GM19351 (cell line): Measurements from ENCODE around the gene AURKAIP1.

Experiments
- ATAC-seq: cut with Tn5 transposase; IDR thresholded peaks from one replicate; pipeline ENCODE4 v1.9.1; 2021; ENCODE audit warnings: mild to moderate bottlenecking, moderate library complexity; ENCODE audit not compliant: unreplicated experiment

The AURKAIP1 gene

DNA sequence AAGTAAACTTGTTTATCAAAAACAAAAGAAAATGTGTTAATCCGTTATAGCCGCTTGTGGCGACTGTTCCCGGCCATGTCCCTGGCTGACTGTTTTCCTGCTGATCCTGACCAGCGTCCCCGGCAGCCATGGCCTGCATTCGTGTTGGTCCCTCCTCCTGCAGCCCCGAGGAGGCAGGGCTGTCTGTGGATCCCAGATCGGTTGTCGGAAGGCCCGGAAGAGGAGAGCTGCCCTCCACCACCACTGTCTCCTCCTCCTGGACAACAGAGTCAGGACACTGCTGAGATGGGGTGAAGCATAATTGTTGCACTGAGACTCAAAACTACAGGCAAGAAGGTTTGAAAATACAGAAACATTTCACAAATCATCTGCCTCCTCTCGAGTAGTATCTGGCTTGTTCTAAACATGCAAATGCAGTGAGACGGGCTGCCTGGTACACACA lies 13.0 kb downstream of the AURKAIP1 start:
- no peak for ATAC-seq

DNA sequence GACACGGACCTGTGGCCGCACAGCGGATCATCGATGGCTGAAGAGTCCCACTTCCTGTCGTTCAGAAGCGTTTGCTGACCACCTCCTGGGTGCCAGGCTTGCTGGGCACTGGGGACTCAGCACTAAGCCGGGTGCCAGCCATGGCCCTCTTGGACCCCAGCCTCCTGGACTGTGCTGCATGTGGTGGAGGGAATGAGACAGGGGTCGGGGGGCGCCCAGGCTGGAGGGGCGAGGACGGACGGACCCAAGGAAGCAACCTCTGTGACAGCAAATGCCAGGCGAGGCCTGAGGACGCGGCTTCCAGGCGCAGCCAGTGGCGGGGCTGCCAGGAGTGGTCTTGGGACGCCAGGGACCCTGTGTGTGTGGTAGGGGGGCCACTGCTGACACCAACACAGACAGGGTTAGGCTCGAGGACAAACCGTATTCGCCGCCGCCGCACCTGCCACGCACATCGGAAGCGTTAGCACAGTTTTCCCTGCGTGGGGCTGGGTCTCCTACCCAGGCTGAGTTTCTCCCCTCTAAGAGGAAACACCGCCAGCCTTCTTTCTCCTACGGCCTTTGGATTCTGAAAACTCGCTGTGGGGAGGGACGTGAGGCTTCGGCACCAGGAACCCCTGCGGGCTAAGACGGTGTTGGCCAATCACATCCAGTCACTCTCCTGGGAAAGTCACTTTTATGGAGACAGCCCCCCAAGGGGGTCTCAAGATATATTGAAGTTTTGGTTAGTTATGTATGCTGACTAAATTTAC lies 13.6 kb downstream of the AURKAIP1 start:
- ATAC-seq: no peak

DNA sequence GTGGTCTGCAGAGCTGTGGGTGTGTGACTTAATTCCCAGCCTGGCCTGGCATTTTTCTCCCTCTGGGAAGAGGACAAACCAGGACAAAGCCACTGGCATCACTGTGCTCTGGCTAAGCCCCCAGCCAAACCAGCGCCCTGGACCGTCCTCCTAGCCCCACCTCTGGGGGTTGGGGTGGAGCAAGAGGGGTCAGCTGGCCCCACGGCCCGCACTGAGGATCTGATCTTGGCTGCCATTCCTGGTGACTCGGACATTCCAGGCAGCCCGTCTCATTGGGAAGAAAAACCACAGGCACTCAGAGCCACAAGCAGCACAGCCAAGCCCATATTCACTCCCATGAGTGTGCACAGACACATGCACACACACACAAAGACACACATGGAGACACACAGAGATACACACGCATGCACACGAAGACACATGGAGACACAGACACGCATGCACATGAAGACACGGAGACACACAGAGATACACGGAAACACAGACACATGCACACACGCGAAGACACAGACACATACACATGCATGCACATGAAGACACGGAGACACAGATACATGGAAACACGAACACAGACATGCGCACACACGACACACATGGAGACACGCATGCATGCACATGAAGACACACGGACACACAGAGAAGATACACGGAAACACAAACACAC lies 14.4 kb downstream of the AURKAIP1 start:
- ATAC-seq: no peak

DNA sequence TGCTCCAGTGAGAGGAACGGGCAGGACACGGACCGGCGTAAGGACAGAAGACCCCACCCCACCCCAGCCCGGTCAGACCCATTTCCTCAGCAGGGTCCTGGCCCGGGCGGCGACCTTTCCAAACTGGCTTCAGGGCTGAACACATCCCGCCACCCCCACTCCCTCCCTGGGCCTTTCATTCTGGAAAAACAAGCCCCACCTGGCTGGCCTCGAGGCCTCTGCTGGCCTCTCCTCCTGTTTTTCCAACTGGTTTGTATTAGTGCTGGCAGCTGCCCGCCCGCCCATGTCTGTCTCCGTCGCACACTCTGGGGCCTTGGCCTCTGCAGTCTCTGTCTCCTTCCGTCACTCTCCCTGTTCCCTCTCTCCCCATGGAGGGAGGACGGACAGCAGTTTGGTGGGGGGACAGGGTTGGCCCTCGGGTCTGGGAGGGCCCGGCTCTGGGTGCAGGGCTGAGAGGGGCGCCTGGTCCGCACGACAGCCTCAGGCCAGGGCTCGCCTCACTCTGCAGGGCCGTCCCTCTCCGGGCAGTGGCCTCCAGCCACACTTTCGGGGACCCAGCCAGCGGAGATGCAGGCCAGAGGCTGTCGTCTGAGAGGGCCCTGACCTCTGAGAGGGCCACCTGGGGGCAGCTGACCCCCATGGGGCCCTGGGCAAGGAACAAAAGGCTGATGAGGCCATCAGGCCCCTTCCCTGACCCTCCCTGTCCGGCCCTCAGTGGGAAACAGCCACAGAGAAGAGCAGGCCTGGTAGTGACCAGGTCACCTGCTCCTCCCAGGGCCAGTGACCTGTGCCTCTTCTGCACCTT lies 15.1 kb downstream of the AURKAIP1 start:
- no peak for ATAC-seq

DNA sequence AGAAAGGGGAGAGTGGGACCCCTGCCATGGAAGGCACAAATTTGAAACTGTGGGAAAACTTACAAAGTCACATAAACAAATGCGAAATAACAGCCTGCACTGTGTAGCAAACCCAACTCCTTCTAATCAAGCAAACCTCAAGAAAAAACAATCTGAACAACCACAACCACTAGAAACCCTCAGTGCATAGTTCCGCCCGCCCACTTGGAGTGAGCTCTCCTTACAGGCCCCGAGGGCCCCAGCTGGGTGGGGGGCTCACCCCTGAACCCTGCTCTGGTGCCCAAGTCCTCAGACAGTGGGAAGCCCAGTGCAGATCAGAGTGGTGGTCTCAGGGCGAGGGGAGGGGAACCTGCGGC lies 15.7 kb downstream of the AURKAIP1 start:
- no peak for ATAC-seq

DNA sequence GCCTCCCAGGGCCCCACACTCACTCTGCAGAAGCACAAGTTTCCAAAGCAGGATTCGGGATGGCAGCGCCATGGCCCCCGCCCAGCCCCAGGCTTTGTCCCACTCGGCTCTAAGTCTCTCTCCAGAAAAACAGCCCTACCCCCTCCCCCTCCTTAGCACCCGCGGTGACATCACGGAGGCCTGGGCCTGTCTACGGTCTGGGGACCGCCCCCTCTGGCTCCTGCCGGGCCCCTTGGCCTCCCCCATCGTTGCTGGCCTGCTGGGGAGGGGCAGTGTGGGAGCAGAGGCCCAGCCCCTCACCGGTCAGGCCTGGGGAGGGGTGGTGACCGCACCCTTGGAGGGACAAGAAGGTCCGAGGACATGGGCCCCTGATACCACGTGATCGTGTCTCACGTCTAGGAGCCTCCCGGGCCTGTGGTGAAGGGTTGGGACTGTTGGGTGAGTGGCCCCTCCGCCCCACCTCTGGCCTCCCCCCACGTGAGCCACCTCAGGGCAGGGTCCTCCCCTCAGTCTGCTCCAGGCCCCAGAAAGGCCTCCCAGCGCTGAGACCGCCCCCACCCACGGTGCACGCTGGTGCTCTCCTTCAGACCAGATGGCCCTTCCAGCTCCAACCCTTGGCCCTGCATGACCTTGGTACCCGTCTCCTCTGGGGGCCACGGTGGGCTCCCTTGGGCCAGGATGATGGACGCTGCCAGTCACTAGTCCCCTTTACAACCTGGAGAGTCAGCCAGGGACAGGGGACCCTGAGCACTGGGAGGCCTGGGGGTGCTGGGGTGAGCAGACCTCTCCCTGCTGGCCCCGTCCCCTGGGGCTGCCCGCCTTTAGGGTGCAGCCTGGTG lies 16.4 kb downstream of the AURKAIP1 start, which contains the start of gene MXRA8:
MXRA8 (minus strand) TSS at position 123 of the 839 bp plus-strand sequence; CDS start at position 72, 51 bp downstream.
- no peak for ATAC-seq

DNA sequence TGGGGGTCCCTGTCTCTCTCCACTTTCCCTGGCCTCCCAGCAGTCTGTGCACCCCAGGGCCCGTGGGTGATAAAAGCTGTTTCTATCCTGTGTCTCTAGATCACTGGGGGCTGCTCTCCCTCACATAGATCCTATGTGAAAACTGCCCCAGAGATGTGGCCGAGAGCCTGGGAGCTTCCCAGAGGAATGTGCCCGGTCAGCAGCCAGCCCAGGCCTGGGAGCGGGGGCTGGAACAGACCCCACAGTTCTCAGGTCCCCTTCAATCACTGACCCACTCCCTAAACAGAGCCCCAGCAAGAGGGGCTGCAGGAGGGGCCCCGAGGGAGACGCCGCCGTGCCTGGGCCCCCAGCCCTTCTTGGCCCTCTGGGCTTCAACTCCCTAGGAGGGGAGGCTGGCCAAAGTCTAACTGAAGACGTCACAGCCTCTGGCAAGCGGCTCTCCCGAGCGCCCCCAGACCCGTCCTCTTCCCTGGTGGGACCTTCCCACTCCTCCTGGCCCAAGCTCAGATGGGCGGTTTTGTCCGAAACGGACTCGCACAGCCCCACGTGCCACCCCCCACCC lies 17.1 kb downstream of the AURKAIP1 start:
- no peak for ATAC-seq

DNA sequence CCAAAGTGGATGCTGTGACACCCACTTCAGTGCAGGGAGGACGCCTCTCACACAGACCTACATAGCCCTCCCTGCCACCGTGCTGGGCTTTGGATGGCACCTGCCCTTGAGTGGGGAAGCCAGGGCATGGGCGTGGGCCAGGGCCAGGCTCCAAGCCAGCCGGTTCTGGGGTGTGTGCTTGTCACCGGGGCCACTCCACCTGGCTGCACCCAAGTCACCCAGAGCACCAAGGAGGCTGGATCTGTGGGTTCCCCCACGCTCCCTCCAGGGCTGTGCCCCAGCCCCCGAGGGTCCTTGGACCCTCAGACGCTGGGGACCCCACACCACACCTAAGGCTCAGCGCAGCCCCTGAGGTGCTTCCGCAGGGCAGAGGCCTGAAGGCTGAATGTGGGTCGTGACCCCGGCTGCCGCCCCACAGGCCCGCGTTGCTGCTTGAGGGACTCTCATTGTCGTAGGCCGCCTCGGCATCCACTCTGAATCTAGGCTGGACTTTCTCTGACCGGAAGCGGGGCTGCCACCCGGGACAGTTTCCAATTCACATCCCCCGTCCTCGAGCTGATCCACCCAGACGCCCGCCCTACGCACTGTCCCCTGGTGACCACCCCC lies 18.1 kb downstream of the AURKAIP1 start:
- ATAC-seq: no peak

DNA sequence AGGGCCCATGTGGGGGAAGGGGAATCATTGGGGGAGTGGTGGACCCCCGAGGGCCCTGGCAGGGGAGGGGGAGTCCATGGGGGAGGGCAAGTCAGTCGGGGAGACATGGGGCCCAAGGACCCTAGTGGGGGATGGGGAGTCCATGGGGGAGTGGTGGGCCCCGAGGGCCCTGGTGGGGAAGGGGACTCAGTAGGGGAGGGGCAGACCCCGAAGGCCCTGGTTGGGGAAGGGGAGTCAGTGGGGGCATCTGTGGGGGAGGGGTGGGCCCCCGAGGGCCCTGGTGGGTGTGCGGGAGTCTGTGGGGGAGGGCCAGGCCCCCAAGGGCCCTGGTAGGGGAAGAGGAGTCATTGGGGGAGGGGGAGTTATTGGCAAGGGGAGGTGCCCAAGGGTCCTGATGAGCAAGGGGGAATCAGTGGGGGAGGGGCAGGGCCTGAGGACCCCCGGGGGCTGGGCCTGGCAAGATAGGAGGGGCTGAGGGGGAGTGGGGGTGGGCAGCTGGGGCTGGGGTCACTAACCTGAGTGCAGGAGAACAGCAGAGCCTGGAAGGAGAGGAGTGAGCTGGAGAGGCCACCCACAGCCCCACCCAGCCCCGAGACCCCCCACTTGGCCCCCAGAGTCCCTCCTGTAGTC lies 18.7 kb downstream of the AURKAIP1 start:
- ATAC-seq: no peak

DNA sequence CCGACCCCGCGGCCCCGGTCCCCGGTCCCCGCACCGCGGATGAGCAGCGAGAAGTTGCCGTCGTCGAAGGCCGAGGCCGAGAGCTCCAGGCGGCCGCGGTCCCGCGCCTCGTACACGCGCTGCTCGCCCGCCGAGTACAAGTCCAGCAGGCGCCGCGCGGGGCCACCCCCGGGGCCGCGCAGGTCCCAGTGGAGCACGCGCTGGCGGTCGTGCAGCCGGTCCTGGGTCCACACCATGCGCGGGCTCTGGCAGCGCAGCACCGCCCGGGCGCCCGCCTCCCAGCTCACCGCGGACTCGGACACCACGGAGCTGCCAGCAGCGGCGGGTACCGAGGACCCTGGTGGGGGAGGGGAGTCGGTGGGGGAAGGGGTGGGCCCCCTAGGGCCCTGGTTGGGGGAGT lies 19.6 kb downstream of the AURKAIP1 start:
- ATAC-seq: no peak

DNA sequence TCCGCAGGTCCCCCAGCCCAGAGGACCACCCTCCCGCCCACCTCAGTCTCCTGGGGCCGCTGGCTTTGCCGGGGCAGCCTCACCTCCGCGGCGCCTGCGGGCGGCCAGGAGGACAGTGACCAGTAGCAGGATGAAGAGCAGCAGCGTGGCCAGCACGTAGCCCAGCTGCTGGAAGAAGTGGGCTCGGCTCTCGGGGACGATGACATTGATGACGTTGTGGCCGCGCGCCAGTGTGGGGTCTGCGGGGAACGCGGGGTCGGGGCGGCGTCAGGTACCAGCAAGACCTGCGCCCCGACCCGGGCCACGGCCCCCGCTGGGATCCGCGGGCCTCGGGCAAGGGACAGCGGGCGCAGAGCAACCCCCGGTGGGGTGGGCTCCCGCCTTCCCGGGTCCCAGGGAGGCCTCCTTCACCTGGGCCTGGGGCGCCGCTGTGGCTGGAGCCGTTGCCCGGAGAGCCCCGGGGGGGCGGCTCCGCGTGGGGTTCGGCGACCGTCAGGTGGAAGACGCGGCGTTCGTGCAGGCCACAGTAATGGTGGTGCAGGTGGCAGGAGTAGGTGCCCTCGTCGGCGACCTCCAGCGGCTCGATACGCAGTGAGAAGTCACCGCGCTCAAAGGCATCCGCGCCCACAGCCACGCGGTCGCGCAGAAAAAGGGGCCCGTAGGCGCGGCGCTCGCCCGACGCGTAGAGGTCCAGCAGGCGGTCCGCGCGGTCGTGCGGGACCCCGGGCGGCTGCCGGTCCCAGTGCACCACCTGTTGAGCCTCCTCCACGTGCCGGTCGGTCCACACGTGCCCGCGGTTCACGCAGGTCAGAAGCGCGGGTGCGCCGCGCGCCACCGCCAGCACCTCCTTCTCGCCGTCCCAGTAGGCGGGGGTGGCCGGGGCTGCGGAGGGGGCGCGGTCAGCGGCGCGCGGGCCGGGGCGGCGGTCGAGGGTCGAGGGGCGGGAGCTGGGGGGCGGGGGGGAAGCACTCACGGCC lies 20.4 kb downstream of the AURKAIP1 start:
- no peak for ATAC-seq

DNA sequence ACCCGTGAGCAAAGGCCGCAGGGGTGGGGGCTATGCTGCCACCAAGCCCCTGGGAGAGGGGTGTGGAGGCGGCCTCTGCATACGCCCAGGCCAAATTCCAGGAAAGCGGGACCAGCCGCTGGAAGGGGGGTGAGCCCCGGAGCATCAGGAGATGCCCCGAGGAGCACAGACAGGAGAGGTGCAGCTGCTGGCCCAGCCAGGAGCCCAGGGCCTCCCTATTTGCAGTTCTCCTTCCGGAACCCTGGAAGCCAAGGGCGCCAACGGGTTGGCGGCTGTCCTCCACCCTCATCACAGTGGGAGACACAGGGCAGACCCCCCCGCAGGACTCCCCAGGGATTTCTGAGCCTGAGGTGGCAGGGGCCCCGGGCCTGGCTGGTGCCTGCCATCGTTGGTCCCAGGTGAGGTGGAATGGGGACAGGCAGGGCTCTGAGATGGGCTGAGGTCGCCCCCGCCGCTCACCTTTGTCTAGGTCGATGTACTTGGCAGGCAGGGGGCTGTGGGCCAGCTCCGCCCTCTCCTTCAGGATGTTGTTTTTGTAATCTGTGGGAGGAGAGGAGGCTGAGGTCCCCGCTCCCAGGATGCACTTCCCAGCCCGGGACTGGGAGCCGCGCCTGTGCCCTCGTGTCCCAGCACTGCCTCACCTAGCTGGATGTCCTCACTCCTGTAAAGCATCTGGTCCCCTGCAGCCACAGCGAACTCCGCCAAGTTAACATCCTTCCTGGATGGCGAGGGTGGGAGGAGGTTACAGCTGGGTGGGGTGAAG lies 21.4 kb downstream of the AURKAIP1 start:
- no peak for ATAC-seq

DNA sequence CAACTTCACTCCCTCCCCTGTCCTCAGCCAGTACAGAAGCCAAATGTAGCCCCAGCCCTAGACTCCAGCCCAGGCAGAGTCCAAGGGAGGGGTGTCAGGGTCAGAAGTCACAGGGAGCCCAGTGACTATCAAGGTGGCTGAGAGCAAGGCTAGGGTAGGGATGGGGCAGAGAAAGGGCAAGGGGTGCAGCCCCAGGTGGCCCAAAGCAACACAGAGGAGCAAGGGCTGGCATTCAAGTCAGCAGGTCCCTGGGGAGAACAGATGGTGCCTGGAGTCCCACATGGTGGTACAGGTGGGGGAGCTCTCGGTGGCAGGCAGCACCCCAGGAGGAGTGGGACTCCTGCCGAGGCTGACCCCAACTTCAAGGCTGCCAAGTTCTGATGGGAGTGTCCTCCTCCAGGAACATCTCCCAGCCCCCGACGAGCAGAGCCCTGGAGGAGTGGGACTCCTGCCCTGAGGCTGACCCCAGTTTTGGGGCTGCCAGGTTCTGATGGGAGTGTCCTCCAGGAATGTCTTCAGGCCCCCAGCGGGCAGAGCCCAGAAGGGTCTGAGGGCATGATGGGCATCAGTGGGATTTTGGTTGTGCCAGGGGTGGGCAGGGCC lies 22.1 kb downstream of the AURKAIP1 start:
- ATAC-seq: no peak

DNA sequence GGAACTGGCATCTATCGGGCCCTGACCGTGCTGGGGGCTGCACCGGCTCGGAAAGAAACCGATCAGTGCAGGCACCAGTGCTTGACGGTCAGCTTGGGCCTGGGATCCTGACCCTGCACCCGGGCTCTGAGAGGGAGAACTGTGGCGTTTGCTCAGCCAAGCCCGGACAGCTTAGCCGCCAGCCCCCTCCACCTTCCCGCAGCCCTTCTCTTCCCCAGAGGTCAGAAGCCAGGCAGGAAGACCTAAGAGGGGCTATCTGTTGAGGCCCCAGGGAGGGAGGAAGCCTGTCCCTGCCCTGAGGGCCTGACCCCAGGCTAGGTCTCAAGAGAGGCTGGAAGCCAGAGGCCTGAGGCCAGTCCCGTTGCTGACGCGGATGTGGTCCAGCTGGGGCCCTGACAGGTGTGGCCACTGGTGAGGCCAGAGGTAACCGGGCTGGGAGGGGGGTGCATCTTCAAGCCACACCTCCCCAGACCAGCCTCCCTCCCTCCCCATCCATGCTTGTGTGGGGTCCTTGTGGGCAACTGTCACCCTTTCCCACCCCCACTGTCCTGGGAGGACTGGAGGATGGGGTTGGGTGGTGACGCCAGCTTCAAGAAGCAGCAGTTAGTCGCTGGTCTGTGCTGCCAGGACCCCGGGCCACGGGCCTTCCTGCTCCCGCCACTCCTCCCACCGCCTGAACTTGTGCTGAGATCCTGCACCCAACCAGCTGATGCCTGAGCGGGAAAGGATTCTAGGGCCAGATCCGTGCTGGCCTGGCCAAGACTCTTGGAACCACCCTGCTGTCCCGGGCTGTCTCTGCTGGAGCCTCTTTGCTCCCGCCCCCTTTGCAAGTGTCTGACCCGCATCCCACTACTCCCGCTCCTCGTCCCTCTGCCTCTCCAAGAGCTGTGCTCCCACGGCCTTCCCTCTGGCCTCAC lies 23.2 kb downstream of the AURKAIP1 start:
- ATAC-seq: no peak

DNA sequence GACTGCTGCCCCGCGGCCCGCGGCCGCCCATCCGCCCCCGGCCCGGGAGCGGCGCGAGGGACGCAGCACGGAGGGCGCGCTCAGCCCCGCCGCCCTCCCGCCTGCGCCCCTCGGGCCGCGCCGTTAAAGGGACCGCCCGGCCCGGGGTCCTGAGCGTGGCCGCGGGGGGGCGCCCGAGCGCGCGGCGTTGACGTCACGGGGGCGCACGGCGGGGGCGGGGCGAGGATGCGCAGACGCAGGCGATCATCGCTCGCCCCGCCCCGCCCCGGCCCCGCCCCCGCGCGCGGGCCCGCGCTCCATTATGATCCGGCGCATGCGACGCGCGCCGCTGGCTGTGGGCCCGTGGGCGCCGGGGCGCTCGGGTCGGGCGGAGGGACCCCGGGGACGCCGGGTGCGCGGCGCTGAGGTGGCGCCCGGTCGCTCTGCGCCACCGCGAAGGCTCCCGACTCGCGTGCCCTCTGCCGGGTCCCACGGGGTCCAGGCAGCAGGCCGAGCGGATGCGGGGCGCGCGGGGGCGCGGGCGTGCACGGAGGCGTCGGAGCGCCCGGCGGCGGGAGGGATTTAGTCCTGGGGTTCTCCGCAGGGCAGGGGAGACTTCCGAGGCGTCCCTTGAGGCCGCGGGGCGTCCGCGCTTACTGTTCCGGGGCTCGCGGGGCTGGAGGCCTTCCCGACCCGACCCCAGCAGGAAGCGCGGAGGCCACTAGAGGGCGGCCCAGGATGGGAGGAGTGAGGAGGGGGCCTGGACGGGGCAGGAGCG lies 25.6 kb downstream of the AURKAIP1 start, which contains the start of gene DVL1:
DVL1 (minus strand) TSS at position 163 of the 757 bp plus-strand sequence. CDS start 353 bp downstream, outside the sequence.
- ATAC-seq: peak; percentile 65
